NB4 (cell line): Measurements from ENCODE around the gene ZNF593OS.

Source experiments
- DNase-seq: peaks from one replicate; pipeline ENCODE4 v3.0.0; 2010; ENCODE audit warnings: low read depth
- H3K4me3 ChIP-seq: one replicate; pipeline ENCODE4 v1.5.1; 2011; ENCODE audit warnings: mild to moderate bottlenecking, low read depth, low read length, moderate library complexity
- CTCF ChIP-seq: IDR thresholded peaks from one replicate; pipeline ENCODE4 v1.5.1; 2012; ENCODE audit warnings: low read depth, low read length
- MAX ChIP-seq: IDR thresholded peaks from 2 replicates; pipeline ENCODE4 v1.6.1; 2011; ENCODE audit warnings: low read depth, low read length
- MYC ChIP-seq: IDR thresholded peaks from 2 replicates; pipeline ENCODE4 v1.6.1; 2011; ENCODE audit warnings: low read depth, low read length
- POLR2A ChIP-seq: IDR thresholded peaks from 2 replicates; pipeline ENCODE4 v1.6.1; 2011; ENCODE audit warnings: mild to moderate bottlenecking; ENCODE audit not compliant: insufficient read length; ENCODE audit errors: extremely low read depth

ZNF593OS gene

GRCh38 chr1:26181586-26182382, 10.2 kb upstream of the ZNF593OS start:
- DNase-seq: no peak
- TF ChIP-seq POLR2A (no peak), CTCF (no peak), MAX (no peak), MYC (no peak)

GRCh38 chr1:26180010-26180506, 8.4 kb upstream of the ZNF593OS start:
- no peak overlapping the region for H3K4me3 ChIP-seq
- TF ChIP-seq MYC: no peak
- no peak for TF ChIP-seq POLR2A
- TF ChIP-seq MAX: no peak
- no peak for TF ChIP-seq CTCF
- no peak for DNase-seq

More at GRCh38 chr1:26181586-26182382, 10.2 kb upstream of the ZNF593OS start:
- no peak overlapping the region for H3K4me3 ChIP-seq

GRCh38 chr1:26177182-26177684, 5.6 kb upstream of the ZNF593OS start, which contains the start of gene CNKSR1:
Gene CNKSR1, plus strand, starts transcription at chr1:26177491. Its CDS starts 57 bp downstream, at chr1:26177548.
- DNase-seq: no peak

GRCh38 chr1:26175346-26175745, 3.7 kb upstream of the ZNF593OS start:
- no peak overlapping the region for H3K4me3 ChIP-seq
- no peak for TF ChIP-seq CTCF
- TF ChIP-seq POLR2A: no peak
- no peak for TF ChIP-seq MAX
- TF ChIP-seq MYC: no peak
- no peak for DNase-seq

More at GRCh38 chr1:26177182-26177684, 5.6 kb upstream of the ZNF593OS start, which contains the start of gene CNKSR1:
- no peak within 1 kb of the TSS for H3K4me3 ChIP-seq
- no peak for TF ChIP-seq POLR2A
- TF ChIP-seq MYC: no peak
- TF ChIP-seq CTCF: no peak
- no peak for TF ChIP-seq MAX

- DNase-seq: no peak
- peak overlapping the region; percentile 91 for H3K4me3 ChIP-seq
- TF ChIP-seq MYC (no peak), MAX (no peak), CTCF (no peak), POLR2A (no peak)
Observed at GRCh38 chr1:26170472-26170821, 1.2 kb downstream of the ZNF593OS start.
